Peyer's patch (tissue), 4 donors: ENCODE data around the gene PRICKLE2. TPM values are rescaled to one million over a fixed set of nuclear protein-coding genes. Genes with fewer than 3 reads are reported as not detected.
A peak's percentile ranks its signal among the peaks of the same experiment; 100 is the strongest.

Source experiments
- DNase-seq, 3 donors: peaks; one replicate each; pipeline ENCODE4 v3.0.0-alpha.2; 2017 to 2019
- H3K27ac ChIP-seq, 4 donors: fragments of 200-600 bp; sonication (generic); one replicate each; pipeline ENCODE4 v1.5.1; 2016 to 2019
- H3K27me3 ChIP-seq, 2 donors: fragments of 200-600 bp; sonication (generic); one replicate each; pipeline ENCODE4 v1.5.1; 2019
- H3K36me3 ChIP-seq, 3 donors: fragments of 200-600 bp; sonication (generic); one replicate each; pipeline ENCODE4 v1.5.1; 2016 to 2019
- H3K4me1 ChIP-seq, 4 donors: fragments of 200-600 bp; sonication (generic); one replicate each; pipeline ENCODE4 v1.5.1; 2016 to 2019
- H3K4me3 ChIP-seq, 4 donors: fragments of 200-600 bp; sonication (generic); 1 replicate in 3 of 4; 2 replicates in 1 of 4; pipeline ENCODE4 v1.5.1; 2016 to 2019; ENCODE audit warnings: mild to moderate bottlenecking in 1 of 4
- H3K9me3 ChIP-seq, 4 donors: fragments of 200-600 bp; sonication (generic); one replicate each; pipeline ENCODE4 v1.5.1; 2016 to 2019; ENCODE audit warnings: mild to moderate bottlenecking in 1 of 4
- POLR2A ChIP-seq, 2 donors: fragments of 450-650 bp; IDR thresholded peaks; one replicate each; pipeline ENCODE4 v1.5.1; 2017; ENCODE audit warnings: antibody characterized with exemption in 2 of 2, mild to moderate bottlenecking in 2 of 2, moderate library complexity in 2 of 2
- total RNA-seq, 4 donors: library from RNA; depleted of rRNA; stranded (reverse); fragments of >200 nt; gene quantifications; one replicate each; pipeline ENCODE4 v1.1.0, GENCODE V29; 2016
- TF ChIP-seq, protein P1 (sequence below), 6 experiments: fragments of 450-650 bp in 4 of 6; fragments of 200-600 bp in 2 of 6; sonication (generic) in 1 of 6; IDR thresholded peaks; one replicate each; pipeline ENCODE4 v1.5.1; 2017 to 2019; ENCODE audit warnings: antibody characterized with exemption in 6 of 6, mild to moderate bottlenecking in 3 of 6, moderate library complexity in 1 of 6

The PRICKLE2 gene
- total RNA-seq, 4 donors from 2014 or later = 3.5 to 22.3 (median 11.8) TPM

DNA sequence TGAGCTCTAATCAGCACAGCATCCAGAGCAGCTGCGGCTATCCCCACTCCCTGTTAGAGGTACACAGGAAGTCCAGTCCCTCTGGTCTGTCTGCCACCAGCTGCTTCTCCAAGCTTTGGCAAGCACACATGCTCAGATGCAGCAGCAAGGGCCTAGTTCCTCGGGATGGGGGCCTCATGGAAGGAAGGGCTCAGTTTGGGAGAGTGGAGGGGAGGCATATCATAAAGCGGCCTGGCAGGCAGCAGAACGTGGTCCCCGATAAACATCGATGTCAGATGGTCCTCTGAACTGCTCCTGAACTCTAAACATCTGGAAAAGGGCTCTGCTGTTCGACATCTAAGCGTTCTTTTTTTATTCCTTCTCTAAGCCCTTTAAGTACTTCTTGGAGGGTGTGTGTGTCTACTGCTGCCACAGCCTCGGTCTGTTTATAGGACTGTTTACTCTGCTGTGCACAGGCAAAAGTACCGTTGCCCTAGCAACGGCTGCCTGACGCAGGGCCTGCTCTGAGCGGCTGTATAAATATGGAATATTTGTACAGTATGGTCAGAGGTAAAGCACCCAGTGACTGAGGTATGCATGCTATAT, 74.6 kb downstream of the PRICKLE2 start:
- TF ChIP-seq POLR2A (IDR thresholded peaks at IDR 0.05) = no peak
- TF ChIP-seq, protein P1, sequence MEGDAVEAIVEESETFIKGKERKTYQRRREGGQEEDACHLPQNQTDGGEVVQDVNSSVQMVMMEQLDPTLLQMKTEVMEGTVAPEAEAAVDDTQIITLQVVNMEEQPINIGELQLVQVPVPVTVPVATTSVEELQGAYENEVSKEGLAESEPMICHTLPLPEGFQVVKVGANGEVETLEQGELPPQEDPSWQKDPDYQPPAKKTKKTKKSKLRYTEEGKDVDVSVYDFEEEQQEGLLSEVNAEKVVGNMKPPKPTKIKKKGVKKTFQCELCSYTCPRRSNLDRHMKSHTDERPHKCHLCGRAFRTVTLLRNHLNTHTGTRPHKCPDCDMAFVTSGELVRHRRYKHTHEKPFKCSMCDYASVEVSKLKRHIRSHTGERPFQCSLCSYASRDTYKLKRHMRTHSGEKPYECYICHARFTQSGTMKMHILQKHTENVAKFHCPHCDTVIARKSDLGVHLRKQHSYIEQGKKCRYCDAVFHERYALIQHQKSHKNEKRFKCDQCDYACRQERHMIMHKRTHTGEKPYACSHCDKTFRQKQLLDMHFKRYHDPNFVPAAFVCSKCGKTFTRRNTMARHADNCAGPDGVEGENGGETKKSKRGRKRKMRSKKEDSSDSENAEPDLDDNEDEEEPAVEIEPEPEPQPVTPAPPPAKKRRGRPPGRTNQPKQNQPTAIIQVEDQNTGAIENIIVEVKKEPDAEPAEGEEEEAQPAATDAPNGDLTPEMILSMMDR (IDR thresholded peaks at IDR 0.05) = no peak
- peak in 2 of 3 donors; percentile 60 to 64 for DNase-seq
- H3K36me3 ChIP-seq = peaks cover 0 to 13% (median 0%) of the 10 kb centered on the region in 3 donors
- H3K4me1 ChIP-seq = peaks cover 0 to 19% (median 0%) of the 10 kb centered on the region in 4 donors
- no peaks in the 10 kb centered on the region for H3K27me3 ChIP-seq
- no peak overlapping the region for H3K4me3 ChIP-seq
- no peaks in the 10 kb centered on the region for H3K9me3 ChIP-seq
- H3K27ac ChIP-seq = peak overlapping the region in 3 of 4 donors; percentile 42 to 69 (median 60)

DNA sequence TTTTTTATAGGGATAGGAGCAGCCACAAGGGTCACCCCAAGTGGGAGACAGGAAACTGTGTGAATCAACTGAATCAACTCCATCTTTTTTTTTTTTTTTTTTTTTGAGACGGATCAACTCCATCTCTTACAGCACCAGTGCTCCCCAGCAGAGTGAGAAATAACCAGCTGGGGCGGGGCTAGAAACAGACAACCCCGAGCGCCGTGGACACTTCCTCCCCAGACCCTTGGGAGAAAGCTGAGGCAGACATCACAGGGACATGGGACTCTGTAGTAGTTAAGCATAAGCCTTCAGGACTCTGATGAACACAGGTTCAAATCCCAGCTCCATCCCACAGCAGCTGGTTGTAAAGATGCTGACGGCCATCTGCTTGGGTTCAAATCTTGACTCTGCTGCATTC, 75.4 kb downstream of the PRICKLE2 start:
- Histone ChIP-seq H3K36me3 (peaks cover 0 to 13% (median 0%) of the 10 kb centered on the region in 3 donors), H3K4me3 (no peak overlapping the region), H3K27ac (peak overlapping the region in 3 of 4 donors; percentile 42 to 69 (median 60)), H3K9me3 (no peaks in the 10 kb centered on the region), H3K4me1 (peaks cover 0 to 19% (median 0%) of the 10 kb centered on the region in 4 donors), H3K27me3 (no peaks in the 10 kb centered on the region)
- TF ChIP-seq POLR2A (IDR thresholded peaks at IDR 0.05) = no peak
- TF ChIP-seq, protein P1 (IDR thresholded peaks at IDR 0.05) = no peak
- DNase-seq = no peak

- Histone ChIP-seq H3K27ac (peak overlapping the region in 1 of 4 donors; percentile 69), H3K9me3 (no peaks in the 10 kb centered on the region), H3K4me1 (peaks cover 0 to 19% (median 0%) of the 10 kb centered on the region in 4 donors), H3K4me3 (no peak overlapping the region), H3K36me3 (peaks cover 0 to 13% (median 0%) of the 10 kb centered on the region in 3 donors), H3K27me3 (no peaks in the 10 kb centered on the region)
- DNase-seq = no peak
- TF ChIP-seq, protein P1 (IDR thresholded peaks at IDR 0.05) = no peak
- no peak for TF ChIP-seq POLR2A (IDR thresholded peaks at IDR 0.05)
Measured at GRCh38 chr3:64148955-64149653, 76.2 kb downstream of the PRICKLE2 start.

- H3K27me3 ChIP-seq = no peaks in the 10 kb centered on the region
- TF ChIP-seq, protein P1 (IDR thresholded peaks at IDR 0.05) = no peak
- no peak for TF ChIP-seq POLR2A (IDR thresholded peaks at IDR 0.05)
- no peak for DNase-seq
- peaks cover 0 to 19% (median 0%) of the 10 kb centered on the region in 4 donors for H3K4me1 ChIP-seq
- H3K36me3 ChIP-seq = peaks cover 0 to 8% (median 0%) of the 10 kb centered on the region in 3 donors
- no peak overlapping the region for H3K4me3 ChIP-seq
- no peak overlapping the region for H3K27ac ChIP-seq
- no peaks in the 10 kb centered on the region for H3K9me3 ChIP-seq
Measured at GRCh38 chr3:64147211-64147610, 78.1 kb downstream of the PRICKLE2 start.

DNA sequence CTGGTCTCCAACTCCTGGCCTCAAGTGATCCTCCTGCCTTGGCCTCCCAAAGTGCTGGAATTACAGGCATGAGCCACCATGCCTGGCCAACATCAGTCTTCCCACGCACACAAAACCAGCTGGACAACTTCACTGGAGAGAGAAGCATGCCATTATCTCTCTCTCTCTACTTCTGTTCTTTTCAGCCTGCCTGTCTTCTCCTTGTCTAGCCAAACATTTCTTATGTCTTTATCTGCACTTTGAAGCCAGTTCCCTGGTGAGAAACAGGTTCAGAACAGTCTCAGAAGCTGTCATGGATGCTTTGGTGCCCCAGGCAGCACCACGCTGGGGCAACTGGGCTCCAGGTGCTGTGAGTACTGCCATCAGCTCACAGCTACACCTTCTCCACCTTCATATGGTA, 79.8 kb downstream of the PRICKLE2 start:
- H3K27me3 ChIP-seq = no peaks in the 10 kb centered on the region
- peaks cover 0 to 8% (median 0%) of the 10 kb centered on the region in 3 donors for H3K36me3 ChIP-seq
- no peak for DNase-seq
- H3K4me1 ChIP-seq = peaks cover 0 to 5% (median 0%) of the 10 kb centered on the region in 4 donors
- TF ChIP-seq, protein P1 (IDR thresholded peaks at IDR 0.05) = no peak
- no peak for TF ChIP-seq POLR2A (IDR thresholded peaks at IDR 0.05)
- H3K27ac ChIP-seq = no peak overlapping the region
- no peaks in the 10 kb centered on the region for H3K9me3 ChIP-seq
- H3K4me3 ChIP-seq = no peak overlapping the region
